Duodenal mucosa (tissue), 2 donors: ENCODE results near the gene RGS14.

Experiments used
- H3K27ac ChIP-seq: one replicate; pipeline ENCODE4 v1.7.0; 2013; ENCODE audit warnings: low read depth, low read length
- H3K27me3 ChIP-seq, 2 donors: one replicate each; pipeline ENCODE4 v1.7.0; 2013; ENCODE audit warnings: low read length in 2 of 2, control low read depth in 1 of 2; ENCODE audit not compliant: insufficient read depth in 2 of 2, control insufficient read depth in 1 of 2
- H3K36me3 ChIP-seq, 2 donors: one replicate each; pipeline ENCODE4 v1.7.0; 2013; ENCODE audit warnings: low read length in 2 of 2, control low read depth in 1 of 2; ENCODE audit not compliant: insufficient read depth in 2 of 2, control insufficient read depth in 1 of 2
- H3K4me1 ChIP-seq, 2 donors: one replicate each; pipeline ENCODE4 v1.7.0; 2013; ENCODE audit warnings: low read length in 2 of 2, control low read depth in 1 of 2; ENCODE audit not compliant: insufficient read depth in 2 of 2, control insufficient read depth in 1 of 2
- H3K4me3 ChIP-seq, 2 donors: one replicate each; pipeline ENCODE4 v1.7.0; 2013; ENCODE audit warnings: low read length in 2 of 2, low read depth in 1 of 2
- H3K9ac ChIP-seq, 2 donors: one replicate each; pipeline ENCODE4 v1.7.0; 2013; ENCODE audit warnings: low read length in 2 of 2, low read depth in 1 of 2
- H3K9me3 ChIP-seq, 2 donors: one replicate each; pipeline ENCODE4 v1.7.0; 2013; ENCODE audit warnings: low read length in 2 of 2, control low read depth in 1 of 2; ENCODE audit not compliant: control insufficient read depth in 1 of 2

Gene RGS14

DNA sequence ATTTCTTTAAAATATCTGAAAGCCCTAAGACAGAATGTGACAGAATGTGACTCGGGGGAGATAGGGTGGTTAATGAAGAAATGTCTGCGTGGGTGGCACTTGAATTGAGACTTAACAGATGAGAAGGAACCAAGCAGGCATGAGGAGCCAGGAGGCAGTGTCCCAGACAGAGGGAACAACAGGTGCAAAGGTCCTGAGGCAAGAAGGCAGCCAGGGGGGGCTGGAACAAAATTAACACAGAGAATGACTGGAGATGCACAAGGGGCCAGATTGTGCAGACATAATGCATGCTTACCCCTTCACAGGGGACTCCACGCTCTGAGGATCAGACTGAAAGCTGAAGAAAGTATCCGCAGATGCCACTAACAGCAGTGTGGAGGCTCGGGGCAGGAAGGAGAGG lies 8.0 kb upstream of the RGS14 start:
- H3K9ac ChIP-seq, result peak overlapping the region in 1 of 2 donors; percentile 92
- peak overlapping the region; percentile 93 to 95 for H3K4me3 ChIP-seq
- peaks cover 29 to 34% of the 10 kb centered on the region in 2 donors for H3K4me1 ChIP-seq
- H3K36me3 ChIP-seq, result peaks cover 6 to 29% of the 10 kb centered on the region in 2 donors
- H3K27ac ChIP-seq, result no peak overlapping the region
- no peaks in the 10 kb centered on the region for H3K9me3 ChIP-seq
- H3K27me3 ChIP-seq, result no peaks in the 10 kb centered on the region

DNA sequence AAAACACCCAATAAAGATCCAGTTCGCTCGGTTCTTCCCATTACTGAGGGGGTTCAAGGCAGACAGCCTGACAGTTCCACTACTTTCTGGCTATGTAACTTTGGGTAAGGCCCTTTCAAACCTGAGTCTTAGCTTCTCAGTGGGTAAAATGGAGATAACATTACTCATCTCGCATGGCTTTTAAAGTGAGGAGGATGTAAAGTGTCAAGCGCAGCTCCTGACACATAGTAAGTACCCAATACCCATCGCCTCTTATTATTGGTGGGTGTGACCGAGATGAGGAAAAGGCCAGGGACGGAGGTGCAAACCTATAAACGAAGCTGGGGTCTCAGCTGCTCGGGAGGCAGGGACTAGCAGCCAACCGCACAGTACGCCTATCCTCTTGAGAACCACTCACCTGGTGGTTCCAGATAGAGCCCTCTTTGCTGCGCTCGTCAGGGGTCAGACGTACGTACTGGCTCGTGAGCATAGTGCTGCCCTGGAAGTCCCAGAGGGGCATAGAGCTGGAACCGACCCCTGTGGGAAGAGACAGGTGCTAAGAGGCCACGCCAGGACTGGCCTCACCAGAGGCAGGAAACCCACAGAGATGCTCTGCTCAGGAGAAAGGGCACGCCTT lies 6.8 kb upstream of the RGS14 start:
- H3K4me1 ChIP-seq, result peaks cover 29 to 34% of the 10 kb centered on the region in 2 donors
- no peaks in the 10 kb centered on the region for H3K27me3 ChIP-seq
- peak overlapping the region; percentile 93 to 95 for H3K4me3 ChIP-seq
- no peaks in the 10 kb centered on the region for H3K9me3 ChIP-seq
- peak overlapping the region; percentile 87 to 92 for H3K9ac ChIP-seq
- peaks cover 6 to 24% of the 10 kb centered on the region in 2 donors for H3K36me3 ChIP-seq
- H3K27ac ChIP-seq, result peak overlapping the region; percentile 77

DNA sequence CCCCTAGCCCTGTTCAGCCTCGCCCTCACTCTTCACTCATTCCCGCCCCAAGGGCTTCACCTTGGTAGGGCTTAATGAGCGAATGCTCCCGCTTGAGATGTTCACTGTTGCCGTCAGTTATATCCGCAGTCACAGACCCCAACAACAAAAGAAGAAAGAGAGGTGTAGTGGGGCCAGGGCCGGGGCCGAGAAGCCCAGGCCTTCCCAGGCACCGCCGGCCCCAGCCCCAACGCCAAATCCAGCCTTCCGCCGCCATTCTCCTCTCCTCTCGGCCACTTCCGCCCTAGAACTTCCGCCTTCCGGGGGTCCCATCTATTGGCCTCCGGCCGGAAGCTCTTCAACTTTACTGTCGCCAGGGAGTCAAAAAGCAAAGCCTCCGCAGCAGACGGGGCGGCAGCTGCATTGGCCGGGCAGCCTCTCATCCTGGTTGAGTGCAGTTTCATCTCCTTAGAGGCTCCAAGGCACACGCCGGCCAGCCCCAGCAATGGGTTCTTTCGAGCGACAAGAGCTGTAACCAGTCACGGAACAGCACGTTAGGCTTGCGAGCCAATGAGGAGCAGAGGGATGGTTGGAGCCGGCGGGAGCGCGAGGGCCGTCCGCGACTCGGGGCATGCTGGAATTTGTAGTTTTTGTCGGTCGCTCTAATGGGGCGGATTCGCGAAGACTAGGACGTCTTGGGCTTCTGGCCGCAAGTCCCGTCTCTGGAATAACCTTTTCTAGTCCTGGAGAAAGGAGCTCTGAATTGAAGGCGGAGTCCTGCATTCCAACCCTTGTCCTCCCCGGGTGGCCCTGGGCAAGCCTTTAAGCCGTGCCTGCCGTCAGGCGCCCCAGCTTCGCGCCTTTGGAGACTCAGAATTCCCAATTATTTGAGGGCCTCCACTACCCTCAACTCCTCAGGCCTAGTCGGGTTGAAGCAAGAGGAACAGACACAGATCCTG lies 6.1 kb upstream of the RGS14 start, which contains the start of gene LMAN2:
Gene LMAN2, minus strand, starts transcription at position 277 of the 938 bp plus-strand sequence. Its CDS starts 21 bp downstream, at position 256.
- Histone ChIP-seq H3K27ac (peak within 1 kb of the TSS; percentile 77), H3K36me3 (peaks cover 6 to 19% of the 10 kb centered on the region in 2 donors), H3K4me1 (peaks cover 29 to 37% of the 10 kb centered on the region in 2 donors), H3K4me3 (peak within 1 kb of the TSS; percentile 93 to 95), H3K9me3 (no peaks in the 10 kb centered on the region), H3K27me3 (no peaks in the 10 kb centered on the region), H3K9ac (peak within 1 kb of the TSS; percentile 87 to 92)

DNA sequence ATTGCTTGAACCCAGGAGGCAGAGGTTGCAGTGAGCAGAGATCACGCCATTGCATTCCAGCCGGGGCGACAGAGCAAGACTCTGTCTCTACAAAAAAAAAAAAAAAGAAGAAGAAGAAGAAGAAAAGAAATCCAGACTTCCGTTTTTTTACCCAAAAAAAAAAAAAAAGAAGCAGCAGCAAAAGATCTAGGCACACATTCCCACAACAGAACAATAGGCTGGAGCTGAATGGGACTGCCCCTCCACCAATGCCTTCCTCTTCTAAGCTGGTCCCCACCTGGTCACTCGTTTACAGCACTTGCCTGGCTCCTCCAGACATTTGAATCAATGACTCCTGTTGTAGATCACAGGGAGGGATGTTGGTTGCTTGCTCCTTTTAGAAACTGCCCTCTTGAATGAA lies 4.6 kb upstream of the RGS14 start:
- Histone ChIP-seq H3K9me3 (no peaks in the 10 kb centered on the region), H3K9ac (no peak overlapping the region), H3K4me1 (peaks cover 33 to 43% of the 10 kb centered on the region in 2 donors), H3K4me3 (no peak overlapping the region), H3K36me3 (peaks cover 4 to 7% of the 10 kb centered on the region in 2 donors), H3K27me3 (no peaks in the 10 kb centered on the region), H3K27ac (no peak overlapping the region)

DNA sequence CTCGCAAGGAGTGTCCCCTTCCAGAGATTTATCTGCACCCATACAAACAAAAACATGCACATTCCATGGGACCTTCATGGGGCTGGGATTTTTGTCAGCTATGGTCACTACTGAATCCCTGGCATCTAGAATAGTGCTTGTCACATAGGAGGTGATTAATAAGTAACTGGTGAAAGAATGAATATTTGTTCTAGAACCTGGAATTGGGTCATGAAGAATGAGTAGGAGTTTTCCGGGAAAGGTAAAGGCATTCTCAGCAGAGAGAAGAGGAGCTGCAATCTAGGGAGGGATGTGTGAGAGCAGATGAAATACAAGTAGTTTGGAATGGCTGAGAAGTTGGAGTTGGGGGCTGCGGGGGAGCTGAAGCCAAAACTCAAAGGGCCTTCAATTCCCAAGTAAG lies 3.5 kb upstream of the RGS14 start:
- Histone ChIP-seq H3K9me3 (no peaks in the 10 kb centered on the region), H3K27ac (no peak overlapping the region), H3K36me3 (peaks cover 0 to 3% of the 10 kb centered on the region in 2 donors), H3K4me3 (no peak overlapping the region), H3K9ac (no peak overlapping the region), H3K4me1 (peaks cover 37 to 50% of the 10 kb centered on the region in 2 donors), H3K27me3 (no peaks in the 10 kb centered on the region)

DNA sequence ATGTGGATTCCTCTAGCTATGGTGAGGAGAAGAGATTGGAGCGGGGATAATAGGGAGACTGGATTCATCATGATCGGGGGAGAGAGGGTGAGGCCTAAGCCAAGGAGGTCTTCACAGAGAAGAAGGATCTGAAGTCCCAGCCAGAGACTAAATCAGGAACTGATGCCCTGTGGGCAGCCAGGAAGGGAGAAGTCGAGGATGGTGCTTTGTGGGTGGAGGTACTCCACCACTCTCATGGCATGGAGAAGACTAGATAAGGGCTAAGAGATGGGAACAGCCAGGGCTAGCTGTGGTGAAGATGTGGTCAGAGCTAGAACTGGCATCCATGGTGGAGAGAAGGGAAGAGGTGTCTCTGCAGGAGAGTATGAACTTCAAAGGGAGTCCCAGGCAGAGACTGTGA lies 3.0 kb upstream of the RGS14 start:
- H3K36me3 ChIP-seq, result no peaks in the 10 kb centered on the region
- no peaks in the 10 kb centered on the region for H3K27me3 ChIP-seq
- H3K4me3 ChIP-seq, result no peak overlapping the region
- H3K4me1 ChIP-seq, result peaks cover 35 to 50% of the 10 kb centered on the region in 2 donors
- no peaks in the 10 kb centered on the region for H3K9me3 ChIP-seq
- H3K27ac ChIP-seq, result no peak overlapping the region
- H3K9ac ChIP-seq, result no peak overlapping the region

DNA sequence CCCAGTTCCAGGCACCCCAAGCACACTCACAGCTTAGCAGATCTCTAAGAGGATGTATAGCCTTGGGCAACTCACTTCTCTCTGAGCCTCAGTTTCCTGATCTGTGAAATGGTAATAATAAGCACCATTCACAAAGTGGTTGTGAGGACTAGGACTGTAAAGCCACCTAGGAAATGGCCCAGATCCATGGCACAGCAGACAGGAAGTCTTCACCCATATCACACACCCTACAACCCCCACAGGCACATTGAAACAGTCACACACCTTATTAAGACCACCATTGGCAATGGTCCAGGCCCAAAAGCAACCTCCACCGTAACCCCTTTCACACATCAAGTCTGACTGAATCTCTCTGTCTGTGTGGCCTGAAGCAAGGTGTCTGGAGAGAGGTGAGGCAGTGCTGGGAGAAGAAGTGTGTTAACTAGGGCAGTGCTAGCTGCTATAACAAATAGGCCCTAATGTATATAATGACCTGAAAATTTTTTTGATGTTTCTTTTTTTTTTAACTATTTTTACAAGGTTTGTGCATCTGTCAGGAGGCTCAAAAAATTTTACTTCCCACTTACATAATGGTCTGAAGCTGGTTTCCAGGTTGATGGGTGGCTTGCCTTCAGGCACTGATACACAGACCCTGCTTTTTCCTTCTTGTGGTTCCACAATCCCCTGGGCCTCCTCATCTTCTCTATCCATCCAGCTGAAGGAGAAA lies 2.4 kb upstream of the RGS14 start:
- Histone ChIP-seq H3K9ac (no peak overlapping the region), H3K27ac (no peak overlapping the region), H3K27me3 (no peaks in the 10 kb centered on the region), H3K9me3 (no peaks in the 10 kb centered on the region), H3K4me3 (no peak overlapping the region), H3K4me1 (peaks cover 33 to 49% of the 10 kb centered on the region in 2 donors), H3K36me3 (no peaks in the 10 kb centered on the region)

DNA sequence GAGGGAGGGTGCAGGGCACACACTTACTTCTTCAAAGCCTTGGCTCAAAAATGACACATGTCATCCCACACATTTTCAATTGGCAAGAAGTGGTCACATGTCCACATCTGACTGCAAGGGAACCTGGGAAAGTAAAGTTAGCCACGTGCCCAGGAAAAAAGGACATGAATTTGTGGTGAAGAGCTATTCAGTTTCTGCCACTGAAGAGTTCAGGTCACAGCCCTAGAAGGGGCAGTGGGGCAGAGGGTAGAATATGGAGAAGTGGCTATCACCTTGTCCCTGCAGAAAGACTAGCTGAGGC lies 1.9 kb upstream of the RGS14 start:
- H3K4me3 ChIP-seq, result no peak overlapping the region
- H3K27ac ChIP-seq, result no peak overlapping the region
- H3K9ac ChIP-seq, result no peak overlapping the region
- H3K4me1 ChIP-seq, result peaks cover 28 to 47% of the 10 kb centered on the region in 2 donors
- H3K36me3 ChIP-seq, result no peaks in the 10 kb centered on the region
- H3K27me3 ChIP-seq, result no peaks in the 10 kb centered on the region
- H3K9me3 ChIP-seq, result no peaks in the 10 kb centered on the region

DNA sequence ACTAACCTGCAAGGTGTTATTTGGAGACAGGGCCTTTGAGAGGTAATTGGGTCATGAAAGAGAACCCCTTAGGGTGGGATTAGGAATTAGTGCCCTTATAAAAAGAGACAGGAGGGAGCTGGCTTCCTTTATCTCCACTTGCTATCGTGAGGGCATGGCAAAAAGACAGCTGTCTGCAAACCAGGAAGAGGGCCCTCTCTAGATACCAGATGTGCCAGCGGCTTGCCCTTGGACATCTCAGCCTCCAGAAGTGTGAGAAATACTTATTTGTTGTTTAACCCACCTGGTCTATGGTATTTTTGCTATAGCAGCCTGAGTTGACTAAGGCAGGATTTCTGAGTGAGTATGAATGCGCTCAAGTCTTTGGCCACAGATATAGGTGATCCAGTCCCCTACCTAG lies 978 bp upstream of the RGS14 start:
- H3K27ac ChIP-seq, result no peak overlapping the region
- H3K27me3 ChIP-seq, result no peaks in the 10 kb centered on the region
- peaks cover 29 to 52% of the 10 kb centered on the region in 2 donors for H3K4me1 ChIP-seq
- no peaks in the 10 kb centered on the region for H3K9me3 ChIP-seq
- H3K9ac ChIP-seq, result no peak overlapping the region
- H3K36me3 ChIP-seq, result no peaks in the 10 kb centered on the region
- H3K4me3 ChIP-seq, result peak overlapping the region in 1 of 2 donors; percentile 69

DNA sequence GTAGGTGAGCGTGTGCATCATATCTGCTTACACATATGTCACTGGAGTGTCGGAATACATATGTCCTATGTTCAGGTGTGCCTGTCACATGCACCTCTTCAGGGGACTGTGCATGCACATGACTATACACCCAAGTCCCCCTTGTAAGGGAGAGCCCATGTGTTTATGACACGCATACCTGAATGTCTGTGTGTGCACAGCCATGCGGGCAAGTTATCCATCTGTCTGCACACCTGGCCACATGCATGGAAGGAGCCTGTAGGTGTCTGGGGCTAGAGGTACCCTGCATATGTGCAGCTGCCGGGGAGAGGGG lies 622 bp upstream of the RGS14 start:
- Histone ChIP-seq H3K4me3 (peak overlapping the region; percentile 69 to 83), H3K27ac (no peak overlapping the region), H3K27me3 (no peaks in the 10 kb centered on the region), H3K36me3 (no peaks in the 10 kb centered on the region), H3K4me1 (peaks cover 31 to 53% of the 10 kb centered on the region in 2 donors), H3K9ac (peak overlapping the region in 1 of 2 donors; percentile 39), H3K9me3 (no peaks in the 10 kb centered on the region)
